HepG2 (cell line): ENCODE measurements around the gene TOX2. TPM values are rescaled to one million over a fixed set of nuclear protein-coding genes. Genes with fewer than 3 reads are reported as not detected.

Experiments
- ATAC-seq: fragments of 200-7000 bp; cut with Tn5 transposase; 3 replicates; pipeline ENCODE4 v1.9.1; 2020; ENCODE audit warnings: mild to moderate bottlenecking, moderate library complexity
- BruUV-seq: library from RNA; stranded (reverse); fragments of 400-500 nt; replicated peaks from 2 replicates; lab custom pipeline; 2021; lab: Mats Ljungman, UMichigan
- CTCF ChIA-PET: fragments of 300-600 bp; formaldehyde crosslinking; extraction: SDS; loops from one replicate; lab custom pipeline; 2021; ENCODE audit warnings: low total read pairs, inconsistent platforms, low intra/inter-chr PET ratio; lab: Yijun Ruan, JAX
- POLR2A ChIA-PET: fragments of 350-600 bp; sonication (Branson Sonifier 250); formaldehyde crosslinking; loops from one replicate; lab custom pipeline; 2020; ENCODE audit warnings: antibody characterized with exemption, inconsistent platforms; lab: Yijun Ruan, JAX
- DNase-seq: peaks from one replicate; pipeline ENCODE4 v3.0.0-alpha.2; 2015; ENCODE audit warnings: low spot score
- FAIRE-seq: peaks from 3 replicates; lab custom pipeline; 2011; peaks lifted over from hg19 to GRCh38; lab: Jason Lieb, UNC
- H2AFZ ChIP-seq: one replicate; pipeline ENCODE4 v1.6.1; 2011; ENCODE audit warnings: low read length, inconsistent platforms
- H3K27ac ChIP-seq: fragments of 300-600 bp; 3 replicates; pipeline ENCODE4 v1.8.0; 2011; ENCODE audit warnings: mixed run types, mild to moderate bottlenecking, mixed read lengths, low read length, inconsistent platforms; ENCODE audit not compliant: insufficient read depth; ENCODE audit errors: extremely low read length
- H3K27me3 ChIP-seq, 2 experiments: fragments of 200-600 bp in 1 of 2; 2 replicates in 1 of 2; 3 replicates in 1 of 2; pipeline versions ENCODE4 v1.6.0 to v1.8.0; 2011; ENCODE audit warnings: low read length in 2 of 2, mild to moderate bottlenecking in 2 of 2, moderate library complexity in 2 of 2, inconsistent platforms in 1 of 2; ENCODE audit not compliant: insufficient read depth in 2 of 2, control insufficient read depth in 1 of 2
- H3K36me3 ChIP-seq, 2 experiments: fragments of 200-600 bp in 1 of 2; replicated peaks in 1 of 2; 2 replicates in 1 of 2; 3 replicates in 1 of 2; pipeline versions ENCODE4 v1.5.1 to v1.8.0; 2011; ENCODE audit warnings: low read length in 2 of 2, inconsistent platforms in 1 of 2; ENCODE audit not compliant: insufficient read depth in 2 of 2, control insufficient read depth in 1 of 2
- H3K4me1 ChIP-seq: 2 replicates; pipeline ENCODE4 v1.5.1; 2012; ENCODE audit warnings: low read length, inconsistent platforms; ENCODE audit not compliant: insufficient read depth
- H3K4me2 ChIP-seq: 2 replicates; pipeline ENCODE4 v1.6.0; 2011; ENCODE audit warnings: low read depth, low read length, inconsistent platforms
- H3K4me3 ChIP-seq, 3 experiments: fragments of 200-600 bp in 1 of 3; sonication (generic), shearing (Covaris generic) in 1 of 3; replicated peaks in 1 of 3; 2 replicates each; pipeline ENCODE4 v1.5.1; 2011 to 2016; ENCODE audit warnings: low read length in 3 of 3, inconsistent platforms in 2 of 3, low read depth in 2 of 3, mild to moderate bottlenecking in 2 of 3, control low read depth in 1 of 3, mixed read lengths in 1 of 3; ENCODE audit not compliant: insufficient read depth in 1 of 3
- H3K79me2 ChIP-seq: one replicate; pipeline ENCODE4 v1.6.1; 2011; ENCODE audit warnings: low read length, inconsistent platforms; ENCODE audit not compliant: insufficient read depth
- H3K9ac ChIP-seq: 2 replicates; pipeline ENCODE4 v1.6.0; 2011; ENCODE audit warnings: mild to moderate bottlenecking, low read depth, low read length, inconsistent platforms; ENCODE audit not compliant: insufficient read depth
- H3K9me3 ChIP-seq: 2 replicates; pipeline ENCODE4 v1.5.1; 2012; ENCODE audit warnings: mild to moderate bottlenecking, low read length
- H4K20me1 ChIP-seq: 2 replicates; pipeline ENCODE4 v1.6.0; 2011; ENCODE audit warnings: inconsistent platforms, mild to moderate bottlenecking, low read length, moderate library complexity; ENCODE audit not compliant: insufficient read depth
- ATF3 ChIP-seq: sonication (generic); formaldehyde crosslinking; IDR thresholded peaks from 2 replicates; pipeline ENCODE4 v1.4.0; 2020; ENCODE audit warnings: missing genetic modification reagents
- FUBP1 ChIP-seq: sonication (generic); formaldehyde crosslinking; IDR thresholded peaks from 2 replicates; pipeline ENCODE4 v1.5.1; 2020; ENCODE audit warnings: missing genetic modification reagents, mild to moderate bottlenecking, borderline replicate concordance
- JUND ChIP-seq: sonication (generic); formaldehyde crosslinking; IDR thresholded peaks from 2 replicates; pipeline ENCODE4 v1.8.0; 2022; ENCODE audit warnings: mild to moderate bottlenecking, missing genetic modification reagents
- MAX ChIP-seq: IDR thresholded peaks from 2 replicates; pipeline ENCODE4 v1.6.1; 2012; ENCODE audit warnings: inconsistent platforms
- MTF2 ChIP-seq: sonication (generic); formaldehyde crosslinking; IDR thresholded peaks from 2 replicates; pipeline ENCODE4 v1.5.0; 2020; ENCODE audit warnings: missing genetic modification reagents, borderline replicate concordance
- MYNN ChIP-seq: sonication (generic); formaldehyde crosslinking; IDR thresholded peaks from 2 replicates; pipeline ENCODE4 v1.4.0; 2020; ENCODE audit warnings: mild to moderate bottlenecking, low read depth, missing genetic modification reagents
- SAP130 ChIP-seq: IDR thresholded peaks from 2 replicates; pipeline ENCODE4 v1.6.1; 2016; ENCODE audit warnings: low read depth
- SP2 ChIP-seq: sonication (generic); formaldehyde crosslinking; IDR thresholded peaks from 2 replicates; pipeline ENCODE4 v1.5.1; 2020; ENCODE audit warnings: mild to moderate bottlenecking, missing genetic modification reagents
- TBP ChIP-seq: sonication (generic); formaldehyde crosslinking; IDR thresholded peaks from 2 replicates; pipeline ENCODE4 v1.5.0; 2020; ENCODE audit warnings: missing genetic modification reagents
- ZBTB10 ChIP-seq: sonication (generic); formaldehyde crosslinking; IDR thresholded peaks from 2 replicates; pipeline ENCODE4 v1.4.0; 2020; ENCODE audit warnings: missing genetic modification reagents, borderline replicate concordance
- ZNF326 ChIP-seq: sonication (generic); formaldehyde crosslinking; IDR thresholded peaks from 2 replicates; pipeline ENCODE4 v1.4.0; 2020; ENCODE audit warnings: missing genetic modification reagents, borderline replicate concordance
- ZNF589 ChIP-seq: sonication (generic); formaldehyde crosslinking; conservative IDR thresholded peaks from 2 replicates; pipeline ENCODE4 v1.8.0; 2022; ENCODE audit warnings: mild to moderate bottlenecking, moderate library complexity, missing genetic modification reagents
- ZNF850 ChIP-seq: sonication (generic); formaldehyde crosslinking; conservative IDR thresholded peaks from 2 replicates; pipeline ENCODE4 v1.9.0; 2021; ENCODE audit warnings: mild to moderate bottlenecking, missing genetic modification reagents
- WGBS: methylation state at CpG from one replicate; pipeline ENCODE4 v1.1.6; 2017; ENCODE audit warnings: low lambda C conversion rate; 5-methylcytosine and 5-hydroxymethylcytosine counted together
- in situ Hi-C: cut with HindIII; loops from 2 replicates; pipeline ENCODE4 v1.10.0; 2017; ENCODE audit warnings: low pct_unique_long_range_greater_than_20kb; ENCODE audit not compliant: extremely low pct_ligation_motif_present
- intact Hi-C: fragments of 100-400 bp; cut with micrococcal nuclease; formaldehyde crosslinking; loops from one replicate; pipeline ENCODE4 v1.10.0; 2022; ENCODE audit not compliant: unreplicated experiment
- polyA plus RNA-seq, 8 experiments: library from polyadenylated mRNA; depleted of rRNA in 3 of 8; stranded (reverse) in 7 of 8; unstranded in 1 of 8; fragments of >200 nt; fragmentation: Illumina TruSeq in 4 of 8; extraction: Trizol in 4 of 8; gene quantifications; 2 replicates each; pipeline versions ENCODE4 v1.2.1 to v1.2.3, GENCODE V29; 2011 to 2016; ENCODE audit warnings: low read depth in 4 of 8, missing spikeins in 1 of 8, mixed read lengths in 1 of 8; ENCODE audit not compliant: insufficient read depth in 1 of 8
- total RNA-seq, 5 experiments: library from RNA; depleted of rRNA; stranded (reverse); fragments of >200 nt; fragmentation: Illumina TruSeq; extraction: Trizol; gene quantifications; 2 replicates each; pipeline ENCODE4 v1.2.3, GENCODE V29; 2016; ENCODE audit warnings: low read depth in 1 of 5

The TOX2 gene
- total and polyA plus RNA-seq, 2 of the 13 experiments (the other 11 are each of a cell fraction or from before 2014, with no cell fraction given): not detected

- TF ChIP-seq MYNN: no peak
- no peak for TF ChIP-seq SAP130 (CRISPR knock-in tag)
These were observed 183.6 kb downstream of the TOX2 start (continued) for GRCh38 chr20:44098256-44098630.

- ChIA-PET POLR2A (no interaction called here), CTCF (no interaction called here)
- Histone ChIP-seq H3K36me3 (no peaks in the 10 kb centered on the region), H3K9me3 (no peaks in the 10 kb centered on the region), H3K9ac (no peak overlapping the region), H3K27ac (no peak overlapping the region), H3K79me2 (no peaks in the 10 kb centered on the region), H3K27me3 (peaks cover 0 to 1% of the 10 kb centered on the region in 2 experiments; a peak in 1 of 5 replicates), H3K4me2 (no peak overlapping the region), H3K4me3 (no peak overlapping the region), H2AFZ (no peak overlapping the region)
- no peak for ATAC-seq
- 84% methylated on average over 5 of the region's 5 CpGs for WGBS
- in situ Hi-C loops (no loop called here), intact Hi-C loops (no loop called here)
- BruUV-seq: no TSS peak
- peak; percentile 36 for FAIRE-seq
- DNase-seq: no peak
- no peak for TF ChIP-seq ATF3
- TF ChIP-seq JUND (CRISPR knock-in tag): no peak
- TF ChIP-seq, all 625 proteins: peak for 0
- Histone ChIP-seq H3K4me1 (no peaks in the 10 kb centered on the region), H4K20me1 (no peaks in the 10 kb centered on the region)
These were observed 184.0 kb downstream of the TOX2 start for GRCh38 chr20:44098657-44099056.

- no peak overlapping the region for H2AFZ ChIP-seq
- ChIA-PET CTCF (no interaction called here), POLR2A (no interaction called here)
- H3K4me1 ChIP-seq: no peaks in the 10 kb centered on the region
- no peaks in the 10 kb centered on the region for H3K36me3 ChIP-seq
- no TSS peak for BruUV-seq
- no peaks in the 10 kb centered on the region for H4K20me1 ChIP-seq
- 3% methylated on average over 7 of the region's 7 CpGs for WGBS
- no peaks in the 10 kb centered on the region for H3K79me2 ChIP-seq
- in situ Hi-C loops: no loop called here
- FAIRE-seq: no peak
- peaks cover 0 to 1% of the 10 kb centered on the region in 2 experiments; a peak in 2 of 5 replicates for H3K27me3 ChIP-seq
- no peak for ATAC-seq
- intact Hi-C loops: no loop called here
- H3K4me3 ChIP-seq: no peak overlapping the region
- no peaks in the 10 kb centered on the region for H3K9me3 ChIP-seq
- DNase-seq: no peak
- H3K4me2 ChIP-seq: no peak overlapping the region
- no peak overlapping the region for H3K9ac ChIP-seq
- H3K27ac ChIP-seq: no peak overlapping the region
- TF ChIP-seq ZBTB10 (CRISPR knock-in tag) (no peak), MAX (no peak), TBP (CRISPR knock-in tag) (no peak), SP2 (CRISPR knock-in tag) (no peak), ZNF326 (CRISPR knock-in tag) (no peak), MTF2 (CRISPR knock-in tag) (no peak), FUBP1 (CRISPR knock-in tag) (no peak), ZNF850 (CRISPR knock-in tag) (no peak), ZNF589 (CRISPR knock-in tag) (no peak)
These were observed 185.2 kb downstream of the TOX2 start for GRCh38 chr20:44099832-44100231.
